ENCODE data around the gene TH.

Gene TH

GRCh38 chr11:2131371-2132236 is 40.0 kb downstream of the TH start:
- TF ChIP-seq CTCF (IDR thresholded peaks at IDR 0.05) (no peak), ZFX (IDR thresholded peaks at IDR 0.05; ENCODE audit: borderline replicate concordance) (no peak)
- H3K27ac ChIP-seq = no peak overlapping the region

GRCh38 chr11:2130881-2131352 is 40.7 kb downstream of the TH start:
- no peak for TF ChIP-seq ZFX (IDR thresholded peaks at IDR 0.05; ENCODE audit: borderline replicate concordance)
- H3K27ac ChIP-seq = no peak overlapping the region

- TF ChIP-seq ZFX (IDR thresholded peaks at IDR 0.05; ENCODE audit: borderline replicate concordance) (no peak), CTCF (IDR thresholded peaks at IDR 0.05) (no peak)
- no peak overlapping the region for H3K27ac ChIP-seq
Measured at GRCh38 chr11:2129699-2130366, 41.8 kb downstream of the TH start.

GRCh38 chr11:2129308-2129698 is 42.3 kb downstream of the TH start:
- H3K27ac ChIP-seq = no peak overlapping the region
- TF ChIP-seq CTCF (IDR thresholded peaks at IDR 0.05) (no peak), ZFX (IDR thresholded peaks at IDR 0.05; ENCODE audit: borderline replicate concordance) (no peak)

GRCh38 chr11:2128511-2129307 is 42.9 kb downstream of the TH start:
- no peak overlapping the region for H3K27ac ChIP-seq
- TF ChIP-seq CTCF (IDR thresholded peaks at IDR 0.05) (no peak), ZFX (IDR thresholded peaks at IDR 0.05; ENCODE audit: borderline replicate concordance) (no peak)

GRCh38 chr11:2128130-2128510 is 43.5 kb downstream of the TH start:
- no peak overlapping the region for H3K27ac ChIP-seq
- TF ChIP-seq CTCF (IDR thresholded peaks at IDR 0.05) = no peak
- no peak for TF ChIP-seq ZFX (IDR thresholded peaks at IDR 0.05; ENCODE audit: borderline replicate concordance)

GRCh38 chr11:2127482-2128129 is 44.0 kb downstream of the TH start:
- H3K27ac ChIP-seq = no peak overlapping the region
- TF ChIP-seq ZFX (IDR thresholded peaks at IDR 0.05; ENCODE audit: borderline replicate concordance) = no peak
